Measurements from ENCODE around the gene FBXL5.
A peak's percentile ranks its signal among the peaks of the same experiment; 100 is the strongest.

The FBXL5 gene

GRCh38 chr4:15655223-15656037 is at the start of gene FBXL5:
TSS of gene FBXL5 (minus strand) at chr4:15655357. CDS start at chr4:15655287, 70 bp downstream.
- peak; percentile 86 for DNase-seq (ENCODE audit: low read depth)
- TF ChIP-seq CTCF (IDR thresholded peaks at IDR 0.05; ENCODE audit: low read length, missing control alignments), result no peak
- peak within 1 kb of the TSS; percentile 73 for H3K4me3 ChIP-seq (replicated peaks; ENCODE audit: low read depth, low read length)

- H3K4me3 ChIP-seq (replicated peaks; ENCODE audit: low read depth, low read length), result no peak overlapping the region
- DNase-seq (ENCODE audit: low read depth), result no peak
- TF ChIP-seq CTCF (IDR thresholded peaks at IDR 0.05; ENCODE audit: low read length, missing control alignments), result no peak
Measured at GRCh38 chr4:15704129-15704528, 49.0 kb upstream of the FBXL5 start.

- DNase-seq (ENCODE audit: low read depth), result no peak
- TF ChIP-seq CTCF (IDR thresholded peaks at IDR 0.05; ENCODE audit: low read length, missing control alignments), result no peak
- peak overlapping the region; percentile 54 for H3K4me3 ChIP-seq (replicated peaks; ENCODE audit: low read depth, low read length)
Measured at GRCh38 chr4:15703439-15703838, 48.3 kb upstream of the FBXL5 start.

GRCh38 chr4:15702941-15703403 is 47.8 kb upstream of the FBXL5 start, which contains the start of gene BST1:
TSS of gene BST1 (plus strand) at chr4:15703065. CDS start at chr4:15703145, 80 bp downstream.
- peak within 1 kb of the TSS; percentile 54 for H3K4me3 ChIP-seq (replicated peaks; ENCODE audit: low read depth, low read length)
- TF ChIP-seq CTCF (IDR thresholded peaks at IDR 0.05; ENCODE audit: low read length, missing control alignments), result no peak
- DNase-seq (ENCODE audit: low read depth), result peak; percentile 64

GRCh38 chr4:15696866-15697265 is 41.7 kb upstream of the FBXL5 start:
- no peak overlapping the region for H3K4me3 ChIP-seq (replicated peaks; ENCODE audit: low read depth, low read length)
- no peak for TF ChIP-seq CTCF (IDR thresholded peaks at IDR 0.05; ENCODE audit: low read length, missing control alignments)
- no peak for DNase-seq (ENCODE audit: low read depth)

- no peak for DNase-seq (ENCODE audit: low read depth)
- TF ChIP-seq CTCF (IDR thresholded peaks at IDR 0.05; ENCODE audit: low read length, missing control alignments), result no peak
- H3K4me3 ChIP-seq (replicated peaks; ENCODE audit: low read depth, low read length), result no peak overlapping the region
Measured at GRCh38 chr4:15695729-15696128, 40.6 kb upstream of the FBXL5 start.
